Kidney epithelial cell (primary cell): ENCODE measurements around the gene KSR1. TPM values are rescaled to one million over a fixed set of nuclear protein-coding genes. Genes with fewer than 3 reads are reported as not detected.

Experiments used
- DNase-seq: peaks from one replicate; pipeline ENCODE4 v3.0.0-alpha.2; 2010; ENCODE audit warnings: low read depth
- H3K27me3 ChIP-seq: 2 replicates; pipeline ENCODE4 v1.6.0; 2011; ENCODE audit warnings: low read length; ENCODE audit not compliant: control insufficient read depth, insufficient read depth
- H3K36me3 ChIP-seq: 2 replicates; pipeline ENCODE4 v1.5.1; 2011; ENCODE audit warnings: low read length; ENCODE audit not compliant: control insufficient read depth, insufficient read depth
- H3K4me3 ChIP-seq: 2 replicates; pipeline ENCODE4 v1.5.1; 2011; ENCODE audit warnings: low read depth, mild to moderate bottlenecking, control low read depth, low read length
- CTCF ChIP-seq: IDR thresholded peaks from 2 replicates; pipeline ENCODE4 v1.5.1; 2011; ENCODE audit warnings: mild to moderate bottlenecking, moderate library complexity, low read length, control low read depth, inconsistent platforms; ENCODE audit not compliant: insufficient read depth, poor library complexity, severe bottlenecking
- total RNA-seq: library from RNA; depleted of rRNA; stranded (reverse); fragments of >200 nt; gene quantifications from 2 replicates; pipeline ENCODE4 v1.2.3, GENCODE V29; 2015

KSR1 gene
- total RNA-seq, 1 donor from 2014 or later, result 11.2 TPM

- Histone ChIP-seq H3K27me3 (no peaks in the 10 kb centered on the region), H3K36me3 (no peaks in the 10 kb centered on the region), H3K4me3 (no peak overlapping the region)
- TF ChIP-seq CTCF, result no peak
- DNase-seq, result peak; percentile 65
Observed at GRCh38 chr17:27495460-27495859, 39.2 kb downstream of the KSR1 start.

- DNase-seq, result no peak
- no peak overlapping the region for H3K4me3 ChIP-seq
- H3K27me3 ChIP-seq, result no peaks in the 10 kb centered on the region
- no peak for TF ChIP-seq CTCF
- no peaks in the 10 kb centered on the region for H3K36me3 ChIP-seq
Observed at GRCh38 chr17:27496005-27496404, 39.8 kb downstream of the KSR1 start.

GRCh38 chr17:27496437-27496943 is 40.2 kb downstream of the KSR1 start:
- H3K36me3 ChIP-seq, result no peaks in the 10 kb centered on the region
- no peaks in the 10 kb centered on the region for H3K27me3 ChIP-seq
- no peak overlapping the region for H3K4me3 ChIP-seq
- no peak for DNase-seq
- no peak for TF ChIP-seq CTCF

GRCh38 chr17:27496971-27497370 is 40.7 kb downstream of the KSR1 start:
- Histone ChIP-seq H3K4me3 (no peak overlapping the region), H3K36me3 (no peaks in the 10 kb centered on the region), H3K27me3 (no peaks in the 10 kb centered on the region)
- no peak for DNase-seq
- no peak for TF ChIP-seq CTCF

GRCh38 chr17:27497696-27498095 is 41.4 kb downstream of the KSR1 start:
- Histone ChIP-seq H3K4me3 (no peak overlapping the region), H3K36me3 (no peaks in the 10 kb centered on the region), H3K27me3 (no peaks in the 10 kb centered on the region)
- no peak for DNase-seq
- TF ChIP-seq CTCF, result no peak

- Histone ChIP-seq H3K36me3 (no peaks in the 10 kb centered on the region), H3K27me3 (no peaks in the 10 kb centered on the region), H3K4me3 (no peak overlapping the region)
- no peak for TF ChIP-seq CTCF
- no peak for DNase-seq
Observed at GRCh38 chr17:27498615-27499309, 42.5 kb downstream of the KSR1 start.
